B cell (primary cell): ENCODE measurements around the gene HCFC2.

Experiments used
- CTCF ChIP-seq: fragments of 200-600 bp; IDR thresholded peaks from one replicate; pipeline ENCODE4 v1.8.0; 2022; ENCODE audit warnings: antibody characterized with exemption, mild to moderate bottlenecking
- EZH2 ChIP-seq: IDR thresholded peaks from 2 replicates; pipeline ENCODE4 v1.6.1; 2012; ENCODE audit warnings: borderline replicate concordance, low read depth, mild to moderate bottlenecking, moderate library complexity, low read length; ENCODE audit not compliant: insufficient read depth, poor library complexity, severe bottlenecking

- TF ChIP-seq CTCF (no peak), EZH2 (no peak)
These were observed 68.1 kb downstream of the HCFC2 start for GRCh38 chr12:104132351-104132956.
